Heart right ventricle (tissue), 16 donors: ENCODE data around the gene EMC1. TPM values are rescaled to one million over a fixed set of nuclear protein-coding genes. Genes with fewer than 3 reads are reported as not detected.
"Not testable (repeated sequence)": the region's sequence is repeated elsewhere in the genome, so short reads cannot be mapped to it uniquely, and the experiment has no call there.

Experiments
- ATAC-seq, 8 donors: fragments of 200-7000 bp; cut with Tn5 transposase; one replicate each; pipeline ENCODE4 v1.9.1; 2020; ENCODE audit warnings: mild to moderate bottlenecking in 8 of 8, moderate library complexity in 8 of 8, moderate number of reproducible peaks in 1 of 8
- DNase-seq, 2 donors: peaks; one replicate each; pipeline ENCODE4 v3.0.0-alpha.2; 2020
- H3K27ac ChIP-seq, 10 donors: fragments of 200-600 bp; sonication (generic) in 2 of 10; one replicate each; pipeline versions ENCODE4 v1.5.0 to v1.8.0; 2020 to 2022; ENCODE audit warnings: mild to moderate bottlenecking in 3 of 10
- H3K27me3 ChIP-seq, 7 donors: fragments of 200-600 bp; one replicate each; pipeline ENCODE4 v1.8.0; 2021 to 2022; ENCODE audit warnings: mild to moderate bottlenecking in 2 of 7
- H3K36me3 ChIP-seq, 9 donors: fragments of 200-600 bp; sonication (generic) in 1 of 9; one replicate each; pipeline versions ENCODE4 v1.5.0 to v1.8.0; 2020 to 2022; ENCODE audit warnings: mild to moderate bottlenecking in 2 of 9
- H3K4me1 ChIP-seq, 9 donors: fragments of 200-600 bp; sonication (generic) in 1 of 9; one replicate each; pipeline versions ENCODE4 v1.5.0 to v1.8.0; 2020 to 2022; ENCODE audit warnings: mild to moderate bottlenecking in 4 of 9
- H3K4me3 ChIP-seq, 10 donors: fragments of 200-600 bp; sonication (generic) in 2 of 10; one replicate each; pipeline versions ENCODE4 v1.5.0 to v1.8.0; 2020 to 2022; ENCODE audit warnings: mild to moderate bottlenecking in 7 of 10, moderate library complexity in 2 of 10
- H3K9me3 ChIP-seq, 11 donors: fragments of 200-600 bp in 10 of 11; sonication (generic) in 2 of 11; one replicate each; pipeline versions ENCODE4 v1.5.0 to v1.8.0; 2013 to 2022; ENCODE audit warnings: mild to moderate bottlenecking in 2 of 11, control low read depth in 1 of 11, moderate library complexity in 1 of 11
- WGBS, 2 donors: extraction: QIAGEN DNeasy Blood & Tissue Kit; methylation state at CpG; one replicate each; pipeline ENCODE4 v1.1.7; 2013; ENCODE audit warnings: inconsistent platforms in 1 of 2; 5-methylcytosine and 5-hydroxymethylcytosine counted together
- intact Hi-C, 10 donors: fragments of 100-400 bp; cut with DNase I; formaldehyde crosslinking; loops; one replicate each; pipeline versions ENCODE4 v1.11.1 to v1.14.2; 2022
- polyA plus RNA-seq, 2 donors: library from polyadenylated mRNA; stranded (reverse); fragments of 200-250 nt; gene quantifications; one replicate each; pipeline ENCODE4 v1.2.3, GENCODE V29; 2013
- total RNA-seq, 10 donors: library from RNA; stranded (reverse); fragmentation: NEBNext Ultra II Directional in 3 of 10; extraction: Animal tissue kit (Norgen Biotek cat#: 25700) in 3 of 10; gene quantifications; one replicate each; pipeline versions ENCODE4 v1.2.1 to v1.2.4, GENCODE V29; 2021 to 2023
- TF ChIP-seq, protein P1 (sequence below), 9 donors: fragments of 200-600 bp; sonication (generic) in 2 of 9; IDR thresholded peaks; one replicate each; pipeline versions ENCODE4 v1.5.0 to v1.8.0; 2021 to 2022; ENCODE audit warnings: antibody characterized with exemption in 9 of 9, mild to moderate bottlenecking in 5 of 9, moderate library complexity in 1 of 9
- donor health status: Arrhythmogenic right ventricular cardiomyopathy.
- donor health status: ischemic (EF 13 %, LVEDD 7.1; RV severe dilation, severe dysfunction).
- donor health status: healthy with polysubstance abuse.
- donor health status: DM: no; HTN: yes; CAD: no.
- donor health status: DM: no; HTN: no; CAD: no.
- donor health status: ischemic (EF 25% LVEDD 6.9; RV normal size, moderate dysfunction).
- donor health status: ischemic (EF 25% LVEDD 5.7; RV mildly dilated, moderate dysfunction).
- donor health status: healthy.
- donor health status: DM: yes; HTN: yes; CAD: no.
- donor health status: Ischemic cardiomyopathy.
- donor health status: ischemic (EF 35%, LVEDD 5.7; RV mildly dilated, moderate dysfunction).
- donor health status: nonischemic (EF 11% LVEDD 7.7; RV severe dilation, severe dysfunction).
- donor health status: DM: yes; HTN: yes; CAD: no.
- donor health status: PGD.
- donor health status: ischemic (EF 29% LVEDD 5.4; RV normal size, mild dysfunction).
- donor health status: nonischemic (EF 23%, LVEDD 6.1; RV moderate dilation, normal function).

The EMC1 gene
- total and polyA plus RNA-seq, 12 donors: 14.9 to 33.2 (median 27.3) TPM

DNA sequence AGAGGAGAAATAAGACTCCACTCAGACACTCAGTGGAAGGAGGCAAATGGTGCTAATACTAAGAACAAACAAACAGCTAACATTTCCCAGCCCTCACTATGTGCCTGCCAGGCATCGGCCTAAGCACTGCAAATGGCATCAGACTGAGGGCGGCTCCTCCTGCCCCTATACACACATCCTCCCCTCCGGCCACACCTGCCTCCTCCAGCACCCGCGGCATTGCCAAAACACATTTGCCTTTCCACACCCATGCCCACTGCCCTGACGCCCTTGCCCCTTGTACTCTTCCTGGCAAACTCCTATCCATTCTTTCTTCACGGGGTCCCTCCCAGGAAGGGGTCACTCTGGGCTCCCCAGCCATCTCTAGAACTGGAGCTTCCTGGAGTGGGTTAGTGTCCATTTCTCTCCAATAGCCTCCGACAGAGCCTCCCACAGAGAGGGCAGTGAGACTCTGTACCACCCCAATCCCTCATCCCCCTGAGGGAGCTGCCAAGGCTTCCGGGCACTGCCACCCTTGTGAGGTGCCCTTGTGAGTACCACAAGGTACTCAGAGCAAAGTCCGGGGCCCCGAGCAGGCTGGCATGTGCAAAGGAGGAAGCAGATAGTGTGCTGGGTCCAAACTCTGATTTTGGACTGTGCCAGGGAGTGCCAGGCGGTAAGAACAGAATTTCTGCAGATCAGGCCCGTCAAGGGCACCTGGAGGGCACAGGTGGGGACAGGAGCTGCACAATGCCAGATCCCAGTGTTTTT lies 36.3 kb upstream of the EMC1 start:
- 88 to 89% methylated on average over 13 of the region's 13 CpGs for WGBS, 2 donors
- DNase-seq (no peak), ATAC-seq (peak in 2 of 8 donors; percentile 5 to 53)
- H3K36me3 ChIP-seq: no peaks in the 10 kb centered on the region
- intact Hi-C loops: no loop called here
- peaks cover 0 to 6% (median 0%) of the 10 kb centered on the region in 7 donors for H3K27me3 ChIP-seq
- no peak overlapping the region for H3K27ac ChIP-seq
- peaks cover 0 to 2% (median 0%) of the 10 kb centered on the region in 11 donors for H3K9me3 ChIP-seq
- H3K4me1 ChIP-seq: peaks cover 0 to 18% (median 9%) of the 10 kb centered on the region in 9 donors
- TF ChIP-seq, protein P1, sequence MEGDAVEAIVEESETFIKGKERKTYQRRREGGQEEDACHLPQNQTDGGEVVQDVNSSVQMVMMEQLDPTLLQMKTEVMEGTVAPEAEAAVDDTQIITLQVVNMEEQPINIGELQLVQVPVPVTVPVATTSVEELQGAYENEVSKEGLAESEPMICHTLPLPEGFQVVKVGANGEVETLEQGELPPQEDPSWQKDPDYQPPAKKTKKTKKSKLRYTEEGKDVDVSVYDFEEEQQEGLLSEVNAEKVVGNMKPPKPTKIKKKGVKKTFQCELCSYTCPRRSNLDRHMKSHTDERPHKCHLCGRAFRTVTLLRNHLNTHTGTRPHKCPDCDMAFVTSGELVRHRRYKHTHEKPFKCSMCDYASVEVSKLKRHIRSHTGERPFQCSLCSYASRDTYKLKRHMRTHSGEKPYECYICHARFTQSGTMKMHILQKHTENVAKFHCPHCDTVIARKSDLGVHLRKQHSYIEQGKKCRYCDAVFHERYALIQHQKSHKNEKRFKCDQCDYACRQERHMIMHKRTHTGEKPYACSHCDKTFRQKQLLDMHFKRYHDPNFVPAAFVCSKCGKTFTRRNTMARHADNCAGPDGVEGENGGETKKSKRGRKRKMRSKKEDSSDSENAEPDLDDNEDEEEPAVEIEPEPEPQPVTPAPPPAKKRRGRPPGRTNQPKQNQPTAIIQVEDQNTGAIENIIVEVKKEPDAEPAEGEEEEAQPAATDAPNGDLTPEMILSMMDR (IDR thresholded peaks at IDR 0.05): no peak
- H3K4me3 ChIP-seq: no peak overlapping the region

DNA sequence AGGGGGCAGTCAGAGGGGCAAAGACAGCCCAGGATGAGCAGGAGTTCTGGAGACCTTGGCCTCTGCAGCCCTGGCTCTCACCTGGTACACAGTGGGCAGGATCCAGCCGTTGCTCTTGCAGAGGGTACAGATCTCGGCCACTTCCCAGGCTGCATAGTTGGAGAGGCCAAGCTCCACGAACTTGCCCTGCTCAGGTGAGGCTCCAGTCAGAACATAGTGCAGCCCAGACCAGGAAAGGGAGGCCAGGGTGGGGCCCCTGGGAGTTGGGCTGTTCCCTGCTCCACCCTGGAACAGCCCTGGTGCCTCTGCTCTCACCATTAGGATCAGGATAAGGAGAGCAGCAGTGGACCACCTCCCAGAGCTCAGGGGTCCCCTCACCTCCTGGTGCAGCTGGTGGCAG lies 34.5 kb upstream of the EMC1 start:
- intact Hi-C loops, ATAC-seq: not testable (repeated sequence)
- 89 to 95% methylated on average over 3 of the region's 3 CpGs for WGBS, 2 donors

DNA sequence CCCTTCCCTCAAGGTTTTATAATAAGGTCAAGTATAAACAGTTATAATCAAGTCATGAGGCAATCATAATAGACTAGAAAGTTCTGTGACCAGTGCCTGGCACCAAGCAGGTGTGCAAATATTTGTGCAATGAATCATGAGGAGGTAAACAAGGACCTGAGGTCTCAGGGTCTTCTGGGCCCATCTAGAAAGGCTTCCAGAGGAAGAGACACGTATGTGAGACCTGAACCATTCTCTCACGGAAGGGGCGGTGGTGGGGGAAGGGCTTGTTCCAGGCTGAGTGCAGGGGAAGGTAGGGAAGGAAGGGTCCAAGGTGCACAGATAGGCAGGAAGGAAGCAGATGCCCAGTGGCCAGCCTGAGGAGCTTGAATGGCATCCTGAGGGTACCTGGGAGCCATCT lies 34.0 kb upstream of the EMC1 start:
- intact Hi-C loops, H3K36me3 ChIP-seq, H3K9me3 ChIP-seq, H3K27ac ChIP-seq, ATAC-seq, H3K4me3 ChIP-seq, DNase-seq, H3K27me3 ChIP-seq: not testable (repeated sequence)
- peaks cover 0 to 18% (median 9%) of the 10 kb centered on the region in 9 donors for H3K4me1 ChIP-seq
- WGBS, 2 donors: 96 to 100% methylated on average over 3 of the region's 3 CpGs

More for the DNA sequence above, 34.5 kb upstream of the EMC1 start:
- H3K27me3 ChIP-seq, H3K27ac ChIP-seq, H3K36me3 ChIP-seq, H3K9me3 ChIP-seq, H3K4me3 ChIP-seq, DNase-seq: not testable (repeated sequence)
- H3K4me1 ChIP-seq: peaks cover 0 to 18% (median 9%) of the 10 kb centered on the region in 9 donors

DNA sequence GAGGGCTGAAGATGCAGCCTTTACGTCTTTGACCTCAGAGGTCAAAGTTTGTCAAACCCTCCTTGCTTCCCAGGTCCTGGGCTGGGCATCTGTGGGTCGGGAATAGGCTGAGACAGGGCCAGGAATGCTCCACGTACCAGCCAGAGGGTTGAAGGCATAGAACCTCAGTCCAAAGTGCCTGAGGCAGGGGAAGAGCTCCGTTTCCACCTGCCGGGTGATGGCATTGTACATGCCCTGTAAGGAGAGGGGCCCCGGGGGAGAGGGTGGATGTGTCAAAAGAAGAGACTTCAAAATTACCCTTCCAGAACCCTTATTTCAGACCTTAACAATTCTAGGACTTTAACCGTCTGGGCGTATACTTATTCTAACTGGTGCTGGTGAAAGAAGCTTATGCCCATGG lies 33.6 kb upstream of the EMC1 start:
- TF ChIP-seq, protein P1 (IDR thresholded peaks at IDR 0.05): no peak
- intact Hi-C loops: no loop called here
- no peak overlapping the region for H3K27ac ChIP-seq
- H3K4me3 ChIP-seq: no peak overlapping the region
- peaks cover 0 to 6% (median 0%) of the 10 kb centered on the region in 7 donors for H3K27me3 ChIP-seq
- no peaks in the 10 kb centered on the region for H3K9me3 ChIP-seq
- DNase-seq (no peak), ATAC-seq (no peak)
- peaks cover 0 to 17% (median 9%) of the 10 kb centered on the region in 9 donors for H3K4me1 ChIP-seq
- H3K36me3 ChIP-seq: no peaks in the 10 kb centered on the region
- 88 to 89% methylated on average over 8 of the region's 8 CpGs for WGBS, 2 donors

DNA sequence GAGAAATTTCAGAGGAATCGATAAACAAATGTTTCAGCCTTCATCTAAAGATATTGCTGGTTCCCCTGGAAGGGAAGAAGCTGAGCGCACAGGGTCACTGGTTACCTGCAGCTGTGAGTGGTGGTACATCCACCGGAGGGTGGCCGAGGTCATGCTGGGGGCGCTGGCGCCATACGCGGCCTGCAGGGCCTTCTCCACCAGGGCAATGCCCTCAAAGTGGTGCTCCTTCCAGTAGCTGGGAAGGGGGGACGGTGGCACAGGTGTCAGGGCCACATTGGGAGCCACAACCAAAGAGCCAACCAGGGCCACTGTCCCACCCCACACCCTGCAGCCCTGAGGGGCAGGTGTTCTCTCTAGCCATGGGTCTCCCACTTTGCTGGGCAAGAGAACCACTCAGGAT lies 32.6 kb upstream of the EMC1 start:
- TF ChIP-seq, protein P1 (IDR thresholded peaks at IDR 0.05): no peak
- no peak overlapping the region for H3K27ac ChIP-seq
- DNase-seq (no peak), ATAC-seq (no peak)
- intact Hi-C loops: no loop called here
- no peaks in the 10 kb centered on the region for H3K9me3 ChIP-seq
- no peaks in the 10 kb centered on the region for H3K36me3 ChIP-seq
- WGBS, 2 donors: 93 to 96% methylated on average over 9 of the region's 9 CpGs
- H3K4me1 ChIP-seq: peaks cover 0 to 7% (median 2%) of the 10 kb centered on the region in 9 donors
- no peak overlapping the region for H3K4me3 ChIP-seq
- peaks cover 0 to under 1% (median 0%) of the 10 kb centered on the region in 7 donors for H3K27me3 ChIP-seq
